Thymus (tissue), 11 donors: ENCODE measurements around the gene ARHGAP12. TPM values are rescaled to one million over a fixed set of nuclear protein-coding genes. Genes with fewer than 3 reads are reported as not detected.

Source experiments
- DNase-seq, 9 donors: peaks; one replicate each; pipeline ENCODE4 v3.0.0-alpha.2; 2013; ENCODE audit warnings: low spot score in 9 of 9, low read depth in 6 of 9, missing footprints in 1 of 9
- H3K27ac ChIP-seq, 2 donors: one replicate each; pipeline ENCODE4 v1.5.1; 2013; ENCODE audit warnings: control low read depth in 1 of 2, low read depth in 1 of 2, low read length in 1 of 2, mild to moderate bottlenecking in 1 of 2, moderate library complexity in 1 of 2
- H3K27me3 ChIP-seq, 2 donors: one replicate each; pipeline ENCODE4 v1.5.1; 2013; ENCODE audit warnings: low read length in 1 of 2; ENCODE audit not compliant: control insufficient read depth in 2 of 2, insufficient read depth in 1 of 2
- H3K36me3 ChIP-seq, 2 donors: one replicate each; pipeline ENCODE4 v1.5.1; 2013; ENCODE audit warnings: low read length in 1 of 2, mild to moderate bottlenecking in 1 of 2, moderate library complexity in 1 of 2; ENCODE audit not compliant: control insufficient read depth in 2 of 2, insufficient read depth in 2 of 2
- H3K4me1 ChIP-seq, 2 donors: one replicate each; pipeline ENCODE4 v1.5.1; 2013; ENCODE audit warnings: low read length in 2 of 2; ENCODE audit not compliant: control insufficient read depth in 2 of 2, insufficient read depth in 2 of 2
- H3K4me3 ChIP-seq, 2 donors: one replicate each; pipeline ENCODE4 v1.5.1; 2013; ENCODE audit warnings: low read length in 2 of 2, control low read depth in 1 of 2, mild to moderate bottlenecking in 1 of 2
- H3K9me3 ChIP-seq, 2 donors: one replicate each; pipeline ENCODE4 v1.5.1; 2013; ENCODE audit warnings: low read length in 1 of 2, mild to moderate bottlenecking in 1 of 2; ENCODE audit not compliant: control insufficient read depth in 2 of 2, insufficient read depth in 1 of 2
- WGBS: extraction: QIAGEN DNeasy Blood & Tissue Kit; methylation state at CpG from one replicate; pipeline ENCODE4 v1.1.7; 2013; 5-methylcytosine and 5-hydroxymethylcytosine counted together
- polyA plus RNA-seq: library from polyadenylated mRNA; stranded (reverse); fragments of 200-250 nt; gene quantifications from one replicate; pipeline ENCODE4 v1.2.3, GENCODE V29; 2013
- total RNA-seq: library from RNA; stranded (reverse); fragments of 120-200 nt; gene quantifications from one replicate; pipeline ENCODE4 v1.2.4, GENCODE V29; 2013
- donor health status: healthy.

The ARHGAP12 gene
- total and polyA plus RNA-seq, 2 donors, result 20.7 to 43.5 TPM

DNA sequence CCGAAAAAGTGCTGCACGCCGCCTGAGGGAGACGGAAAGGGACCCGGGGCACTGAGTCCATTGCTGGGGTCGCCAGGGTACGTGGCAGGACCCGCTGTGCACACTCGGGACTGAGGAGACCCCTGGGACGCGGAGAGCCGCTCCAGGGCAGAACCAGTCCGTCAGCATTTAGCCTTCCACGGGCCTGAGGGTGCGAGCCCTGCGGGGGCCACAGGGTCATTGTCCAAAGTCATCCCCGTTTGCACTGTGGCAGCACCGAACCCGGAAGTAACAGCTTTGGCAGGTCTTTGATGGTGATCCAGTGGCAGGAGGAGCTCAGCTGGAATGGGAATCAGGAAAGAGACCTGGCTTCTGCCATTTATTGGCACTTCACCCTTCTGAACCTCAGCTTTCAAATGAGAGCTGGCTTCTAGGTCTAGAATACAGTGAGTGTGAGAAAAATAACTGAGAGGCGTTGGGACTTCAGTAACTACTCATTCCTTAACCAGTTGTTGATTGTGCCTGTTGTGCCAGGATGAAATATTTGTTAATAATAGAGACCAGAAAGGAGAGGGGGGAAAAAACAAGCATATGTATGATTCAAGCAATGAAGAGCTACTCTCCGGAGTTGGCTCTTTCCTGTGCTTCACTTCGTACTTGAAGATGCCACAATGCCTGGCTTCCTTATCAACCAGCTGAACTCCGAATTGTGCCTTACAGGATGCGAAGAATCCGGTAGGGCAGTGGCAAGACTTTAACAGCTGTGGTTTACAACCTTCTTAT is 811 bp upstream of the ARHGAP12 start:
- under 1% methylated on average over 25 of the region's 25 CpGs for WGBS
- Histone ChIP-seq H3K9me3 (peaks cover 0 to 4% of the 10 kb centered on the region in 2 donors), H3K27me3 (no peaks in the 10 kb centered on the region), H3K27ac (peak overlapping the region; percentile 48 to 97), H3K4me3 (peak overlapping the region; percentile 94 to 98), H3K36me3 (no peaks in the 10 kb centered on the region), H3K4me1 (peaks cover 4 to 23% of the 10 kb centered on the region in 2 donors)
- DNase-seq, result peak in 8 of 9 donors; percentile 10 to 65 (median 26)

DNA sequence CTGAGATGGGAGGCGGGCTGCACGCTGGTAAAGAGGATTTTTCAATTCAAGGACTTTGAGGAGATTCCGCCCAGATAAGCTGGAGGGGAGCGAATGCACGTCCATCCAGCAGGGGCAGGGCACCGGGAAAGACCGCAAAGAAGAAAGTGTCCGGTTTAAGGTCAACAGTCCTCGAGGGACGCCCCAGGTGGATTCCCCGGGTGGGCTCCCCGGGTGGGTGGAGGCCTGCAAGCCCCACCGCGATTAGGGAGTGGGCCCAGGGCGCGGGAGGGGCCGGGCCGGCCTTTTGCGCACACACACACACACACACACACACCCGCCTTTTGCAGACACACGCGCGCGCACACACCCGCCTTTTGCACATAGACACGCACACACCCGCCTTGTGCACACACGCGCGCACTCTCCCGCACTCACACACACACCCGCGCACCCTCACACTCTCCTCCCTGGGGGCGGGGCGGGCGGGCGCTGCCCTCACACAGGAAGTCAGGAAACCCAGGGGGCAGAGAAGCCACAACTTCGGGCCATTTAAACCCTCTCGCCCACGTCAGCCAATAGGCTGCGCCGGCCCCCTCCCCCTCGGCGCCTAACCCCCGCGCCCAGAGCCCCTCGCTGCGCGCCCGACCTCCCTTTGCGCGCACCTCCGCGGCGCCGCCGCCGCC is 615 bp downstream of the ARHGAP12 start:
- WGBS, result under 1% methylated on average over 58 of the region's 58 CpGs
- DNase-seq, result peak; percentile 24 to 82 (median 60)
- peaks cover 0 to 4% of the 10 kb centered on the region in 2 donors for H3K9me3 ChIP-seq
- H3K4me1 ChIP-seq, result peaks cover 4 to 23% of the 10 kb centered on the region in 2 donors
- H3K27me3 ChIP-seq, result no peaks in the 10 kb centered on the region
- H3K27ac ChIP-seq, result peak overlapping the region; percentile 67 to 97
- H3K36me3 ChIP-seq, result no peaks in the 10 kb centered on the region
- peak overlapping the region; percentile 94 to 98 for H3K4me3 ChIP-seq

DNA sequence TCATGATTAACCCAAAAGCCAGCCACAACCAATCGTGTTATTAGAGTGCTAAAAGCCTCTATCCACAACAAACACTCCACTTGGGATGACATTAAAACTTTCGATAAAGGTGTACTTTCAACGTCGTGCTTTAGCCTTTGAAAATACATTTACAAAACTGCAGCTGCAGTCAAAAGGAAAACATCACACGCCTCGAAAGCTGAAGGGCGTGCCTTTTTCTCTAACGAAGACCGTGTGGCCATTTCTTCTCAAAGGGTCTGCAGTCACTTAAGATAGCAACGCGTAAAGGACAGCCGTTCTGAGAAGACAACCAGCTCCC is 1.1 kb downstream of the ARHGAP12 start:
- peak in 7 of 9 donors; percentile 29 to 79 (median 33) for DNase-seq
- Histone ChIP-seq H3K36me3 (no peaks in the 10 kb centered on the region), H3K4me3 (peak overlapping the region; percentile 94 to 98), H3K27me3 (no peaks in the 10 kb centered on the region), H3K27ac (peak overlapping the region in 1 of 2 donors; percentile 67), H3K4me1 (peaks cover 4 to 23% of the 10 kb centered on the region in 2 donors), H3K9me3 (peaks cover 0 to 4% of the 10 kb centered on the region in 2 donors)
- under 1% methylated on average over 12 of the region's 12 CpGs for WGBS

DNA sequence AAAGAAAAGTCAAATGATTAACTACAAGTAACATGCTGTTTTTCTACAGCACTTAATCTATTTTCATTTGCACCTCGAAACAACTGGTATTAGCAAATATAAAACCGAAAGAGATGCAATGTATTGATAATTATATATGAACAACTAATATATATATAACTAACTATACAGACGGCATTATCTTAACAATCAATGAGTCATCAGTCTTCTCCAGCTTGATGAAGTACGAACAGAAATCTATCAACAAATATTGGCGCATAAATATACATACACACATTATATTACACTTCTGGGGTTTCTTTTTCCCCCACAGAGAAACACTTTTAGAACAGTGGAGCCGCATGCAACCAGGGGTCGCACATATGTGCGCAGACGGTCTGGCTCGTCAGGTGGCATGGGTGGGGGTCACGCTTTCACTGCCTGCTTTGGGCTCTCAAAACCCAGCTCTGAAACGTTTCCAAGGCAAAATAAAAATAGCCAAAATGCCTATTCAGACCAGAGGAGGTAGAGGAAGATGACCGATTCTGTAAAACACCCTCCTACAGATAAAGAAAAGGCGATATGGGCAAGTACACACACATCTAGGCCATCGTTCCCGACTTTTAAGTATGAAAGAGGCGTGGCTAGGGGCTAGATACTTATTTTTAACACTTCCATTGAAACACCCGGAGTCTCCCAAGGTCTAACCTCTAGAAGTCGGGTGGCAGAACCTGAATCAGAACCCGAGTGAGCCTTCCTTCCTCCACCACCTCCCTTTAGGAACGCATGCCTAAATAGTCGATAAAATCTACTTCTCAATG is 1.7 kb downstream of the ARHGAP12 start:
- 67% methylated on average over 22 of the region's 22 CpGs for WGBS
- Histone ChIP-seq H3K27me3 (no peaks in the 10 kb centered on the region), H3K4me1 (peaks cover 4 to 23% of the 10 kb centered on the region in 2 donors), H3K9me3 (peaks cover 0 to 4% of the 10 kb centered on the region in 2 donors), H3K27ac (no peak overlapping the region), H3K4me3 (peak overlapping the region; percentile 94 to 98), H3K36me3 (no peaks in the 10 kb centered on the region)
- DNase-seq, result peak in 1 of 9 donors; percentile 4

DNA sequence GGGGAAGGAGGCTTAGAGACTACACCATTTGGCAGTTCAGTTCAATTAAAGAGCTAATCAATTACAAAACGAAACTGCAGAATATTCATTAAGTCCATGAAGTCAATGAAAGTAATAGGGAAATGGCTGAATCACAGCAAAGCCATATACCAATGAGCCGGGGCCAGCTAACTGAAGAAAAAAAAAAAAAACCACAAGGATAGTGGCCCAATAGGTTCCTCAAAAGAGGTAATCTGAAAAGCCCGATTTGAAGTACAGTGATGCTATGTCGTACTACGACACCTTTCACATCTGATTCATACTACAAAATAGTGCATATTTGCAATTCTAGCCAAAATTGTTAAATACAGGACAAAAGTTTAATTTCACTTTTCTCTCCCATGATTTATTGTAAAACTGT is 2.5 kb downstream of the ARHGAP12 start:
- no peak overlapping the region for H3K4me3 ChIP-seq
- 82% methylated on average over 5 of the region's 5 CpGs for WGBS

DNA sequence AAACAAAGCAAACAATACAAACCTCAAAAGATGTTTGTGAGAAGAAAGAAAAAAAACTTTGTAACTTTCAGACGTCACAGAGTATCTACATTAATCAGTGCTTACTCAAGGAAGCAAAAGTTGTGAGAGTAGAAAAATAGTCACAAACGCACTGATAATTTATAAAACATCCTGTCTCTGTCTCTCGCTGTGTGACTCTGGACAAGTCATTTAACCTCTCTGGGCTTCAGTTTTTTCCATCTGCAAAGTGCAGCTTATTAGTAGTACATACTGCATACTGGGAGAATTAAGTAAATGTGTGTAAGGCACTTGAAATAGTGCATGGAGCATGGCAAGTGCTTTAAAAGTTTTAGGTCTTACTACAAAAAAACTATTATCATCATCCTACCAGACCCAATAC is 3.8 kb downstream of the ARHGAP12 start:
- H3K36me3 ChIP-seq, result no peaks in the 10 kb centered on the region
- no peak overlapping the region for H3K27ac ChIP-seq
- no peak overlapping the region for H3K4me3 ChIP-seq
- no peaks in the 10 kb centered on the region for H3K27me3 ChIP-seq
- DNase-seq, result no peak
- peaks cover 0 to 25% of the 10 kb centered on the region in 2 donors for H3K4me1 ChIP-seq
- H3K9me3 ChIP-seq, result peaks cover 0 to 4% of the 10 kb centered on the region in 2 donors
- WGBS, result 89% methylated on average over 3 of the region's 3 CpGs

More for the DNA sequence above, 2.5 kb downstream of the ARHGAP12 start:
- Histone ChIP-seq H3K4me1 (peaks cover 4 to 26% of the 10 kb centered on the region in 2 donors), H3K9me3 (peaks cover 0 to 4% of the 10 kb centered on the region in 2 donors), H3K27ac (no peak overlapping the region), H3K36me3 (no peaks in the 10 kb centered on the region), H3K27me3 (no peaks in the 10 kb centered on the region)
- DNase-seq, result no peak

DNA sequence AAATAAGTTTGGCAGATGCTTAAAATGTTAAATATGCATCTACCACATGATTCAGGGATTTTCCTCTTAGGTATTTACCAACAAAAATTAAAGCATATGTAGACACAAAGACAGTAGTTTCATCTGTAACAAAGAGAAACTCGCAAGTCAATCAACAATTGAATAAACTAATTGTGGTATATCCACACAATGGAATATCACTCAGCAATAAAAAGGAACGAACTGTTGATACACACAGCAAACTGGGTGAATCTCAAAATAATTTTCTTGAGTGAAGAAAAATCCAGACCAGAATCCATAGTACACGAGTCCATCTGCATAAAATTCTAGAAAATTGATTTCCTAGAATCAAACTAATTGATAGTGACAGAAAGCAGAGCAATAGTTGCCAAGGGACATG is 5.2 kb downstream of the ARHGAP12 start:
- Histone ChIP-seq H3K27me3 (no peaks in the 10 kb centered on the region), H3K27ac (no peak overlapping the region), H3K9me3 (peaks cover 0 to 4% of the 10 kb centered on the region in 2 donors), H3K36me3 (no peaks in the 10 kb centered on the region), H3K4me3 (no peak overlapping the region), H3K4me1 (peaks cover 0 to 18% of the 10 kb centered on the region in 2 donors)
- 97% methylated on average over 3 of the region's 3 CpGs for WGBS
- no peak for DNase-seq

DNA sequence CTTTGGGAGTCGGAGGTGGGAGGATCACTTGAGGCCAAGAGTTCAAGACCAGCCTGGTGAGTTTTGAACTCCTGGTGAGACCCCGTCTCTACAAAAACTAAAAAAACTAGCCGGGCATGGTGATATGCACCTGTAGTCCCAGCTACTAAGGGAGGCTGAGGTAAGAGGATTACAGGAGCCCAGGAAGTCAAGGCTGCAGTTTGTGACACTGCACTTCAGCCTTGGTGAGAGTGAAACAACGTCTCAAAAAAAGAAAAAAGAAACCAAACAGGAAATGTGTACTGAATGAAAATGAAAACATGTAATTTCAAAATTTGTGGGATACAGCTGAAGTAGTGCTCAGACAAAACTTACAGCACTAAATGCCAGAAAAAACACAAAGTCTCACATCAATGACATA is 7.6 kb downstream of the ARHGAP12 start:
- Histone ChIP-seq H3K27ac (no peak overlapping the region), H3K4me3 (no peak overlapping the region), H3K36me3 (no peaks in the 10 kb centered on the region), H3K9me3 (no peaks in the 10 kb centered on the region), H3K4me1 (peaks cover 0 to 6% of the 10 kb centered on the region in 2 donors), H3K27me3 (no peaks in the 10 kb centered on the region)
- 56% methylated on average over 4 of the region's 4 CpGs for WGBS
- peak in 4 of 9 donors; percentile 3 to 59 (median 20) for DNase-seq
